MM.1S (cell line): Measurements from ENCODE around the gene FAU.

Source experiments
- DNase-seq: peaks from one replicate; pipeline ENCODE4 v3.0.0-alpha.2; 2015
- H2AFZ ChIP-seq: fragments of 300-600 bp; sonication (generic); 2 replicates; pipeline ENCODE4 v1.6.0; 2016; ENCODE audit warnings: antibody characterized with exemption, low read length
- H3F3A ChIP-seq: fragments of 300-600 bp; sonication (generic); 2 replicates; pipeline ENCODE4 v1.6.1; 2016; ENCODE audit warnings: mild to moderate bottlenecking, antibody characterized with exemption, low read length, moderate library complexity, mixed read lengths; ENCODE audit not compliant: insufficient read depth
- H3K27ac ChIP-seq: fragments of 300-600 bp; sonication (generic); 2 replicates; pipeline ENCODE4 v1.5.1; 2016; ENCODE audit warnings: mild to moderate bottlenecking, low read length
- H3K27me3 ChIP-seq: fragments of 300-600 bp; sonication (generic); replicated peaks from 2 replicates; pipeline ENCODE4 v1.6.0; 2016; ENCODE audit warnings: low read length; ENCODE audit not compliant: insufficient read depth
- H3K36me3 ChIP-seq: fragments of 300-600 bp; sonication (generic); replicated peaks from 2 replicates; pipeline ENCODE4 v1.6.1; 2016; ENCODE audit warnings: mild to moderate bottlenecking, low read length, mixed read lengths; ENCODE audit not compliant: insufficient read depth
- H3K4me1 ChIP-seq: fragments of 300-600 bp; sonication (generic); 2 replicates; pipeline ENCODE4 v1.6.1; 2016; ENCODE audit warnings: low read length, mixed read lengths
- H3K4me2 ChIP-seq: fragments of 300-600 bp; sonication (generic); 2 replicates; pipeline ENCODE4 v1.6.0; 2016; ENCODE audit warnings: low read depth, low read length
- H3K4me3 ChIP-seq: fragments of 300-600 bp; sonication (generic); 2 replicates; pipeline ENCODE4 v1.5.1; 2016; ENCODE audit warnings: low read length, mixed read lengths
- H3K79me2 ChIP-seq: fragments of 300-600 bp; sonication (generic); 2 replicates; pipeline ENCODE4 v1.6.1; 2016; ENCODE audit warnings: mixed run types, low read length, mixed read lengths
- H3K9ac ChIP-seq: fragments of 300-600 bp; sonication (generic); 2 replicates; pipeline ENCODE4 v1.6.1; 2016; ENCODE audit warnings: low read length, mixed read lengths
- H3K9me2 ChIP-seq: fragments of 300-600 bp; sonication (generic); replicated peaks from 2 replicates; pipeline ENCODE4 v1.6.1; 2016; ENCODE audit warnings: mild to moderate bottlenecking, low read length, mixed read lengths; ENCODE audit not compliant: insufficient read depth
- H3K9me3 ChIP-seq: fragments of 300-600 bp; sonication (generic); replicated peaks from 2 replicates; pipeline ENCODE4 v1.6.1; 2016; ENCODE audit warnings: mild to moderate bottlenecking, low read length, mixed read lengths; ENCODE audit not compliant: insufficient read depth
- H4K20me1 ChIP-seq: fragments of 300-600 bp; sonication (generic); 2 replicates; pipeline ENCODE4 v1.6.1; 2016; ENCODE audit warnings: mild to moderate bottlenecking, low read length, moderate library complexity, mixed read lengths; ENCODE audit not compliant: insufficient read depth
- EZH2 ChIP-seq: fragments of 300-600 bp; sonication (generic); optimal IDR thresholded peaks from 2 replicates; pipeline ENCODE3; 2017; ENCODE audit warnings: low read depth, mild to moderate bottlenecking, antibody characterized with exemption, low read length, mixed read lengths
- EZH2phosphoT487 ChIP-seq: fragments of 300-600 bp; sonication (generic); IDR thresholded peaks from 2 replicates; pipeline ENCODE4 v1.6.1; 2018; ENCODE audit warnings: antibody characterized with exemption, low read length
- TF ChIP-seq, protein P1 (sequence below): fragments of 300-600 bp; sonication (generic); IDR thresholded peaks from 2 replicates; pipeline ENCODE4 v1.5.1; 2016; ENCODE audit warnings: antibody characterized with exemption, low read length, mixed read lengths

The FAU gene

DNA sequence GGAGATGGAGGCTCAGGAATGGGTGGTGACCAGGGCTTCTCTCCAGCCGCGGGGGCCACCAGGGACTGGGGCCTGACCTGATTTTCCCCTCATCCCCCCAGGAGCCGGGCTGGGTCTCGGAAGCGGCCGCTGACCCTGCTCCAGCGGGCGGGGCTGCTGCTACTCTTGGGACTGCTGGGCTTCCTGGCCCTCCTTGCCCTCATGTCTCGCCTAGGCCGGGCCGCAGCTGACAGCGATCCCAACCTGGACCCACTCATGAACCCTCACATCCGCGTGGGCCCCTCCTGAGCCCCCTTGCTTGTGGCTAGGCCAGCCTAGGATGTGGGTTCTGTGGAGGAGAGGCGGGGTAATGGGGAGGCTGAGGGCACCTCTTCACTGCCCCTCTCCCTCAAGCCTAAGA is 34.1 kb downstream of the FAU start:
- H3K27me3 ChIP-seq: no peaks in the 10 kb centered on the region
- H3K9me2 ChIP-seq: no peaks in the 10 kb centered on the region
- no peak for DNase-seq
- H3K36me3 ChIP-seq: no peaks in the 10 kb centered on the region; the same call in 1 of the 2 replicates
- peak overlapping the region; percentile 79; the same call in 1 of the 2 replicates for H3K4me2 ChIP-seq
- TF ChIP-seq EZH2phosphoT487: no peak
- TF ChIP-seq EZH2: no peak
- TF ChIP-seq, protein P1, sequence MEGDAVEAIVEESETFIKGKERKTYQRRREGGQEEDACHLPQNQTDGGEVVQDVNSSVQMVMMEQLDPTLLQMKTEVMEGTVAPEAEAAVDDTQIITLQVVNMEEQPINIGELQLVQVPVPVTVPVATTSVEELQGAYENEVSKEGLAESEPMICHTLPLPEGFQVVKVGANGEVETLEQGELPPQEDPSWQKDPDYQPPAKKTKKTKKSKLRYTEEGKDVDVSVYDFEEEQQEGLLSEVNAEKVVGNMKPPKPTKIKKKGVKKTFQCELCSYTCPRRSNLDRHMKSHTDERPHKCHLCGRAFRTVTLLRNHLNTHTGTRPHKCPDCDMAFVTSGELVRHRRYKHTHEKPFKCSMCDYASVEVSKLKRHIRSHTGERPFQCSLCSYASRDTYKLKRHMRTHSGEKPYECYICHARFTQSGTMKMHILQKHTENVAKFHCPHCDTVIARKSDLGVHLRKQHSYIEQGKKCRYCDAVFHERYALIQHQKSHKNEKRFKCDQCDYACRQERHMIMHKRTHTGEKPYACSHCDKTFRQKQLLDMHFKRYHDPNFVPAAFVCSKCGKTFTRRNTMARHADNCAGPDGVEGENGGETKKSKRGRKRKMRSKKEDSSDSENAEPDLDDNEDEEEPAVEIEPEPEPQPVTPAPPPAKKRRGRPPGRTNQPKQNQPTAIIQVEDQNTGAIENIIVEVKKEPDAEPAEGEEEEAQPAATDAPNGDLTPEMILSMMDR: no peak
- H3K4me1 ChIP-seq: peaks cover 55% of the 10 kb centered on the region
- H4K20me1 ChIP-seq: no peaks in the 10 kb centered on the region
- H3F3A ChIP-seq: peaks cover 44% of the 10 kb centered on the region
- peaks cover 50% of the 10 kb centered on the region for H3K79me2 ChIP-seq
- H2AFZ ChIP-seq: no peak overlapping the region
- peak overlapping the region; percentile 87; the same call in 1 of the 2 replicates for H3K27ac ChIP-seq
- peak overlapping the region; percentile 43; the same call in 1 of the 2 replicates for H3K9ac ChIP-seq
- no peak overlapping the region for H3K4me3 ChIP-seq
- no peaks in the 10 kb centered on the region for H3K9me3 ChIP-seq

DNA sequence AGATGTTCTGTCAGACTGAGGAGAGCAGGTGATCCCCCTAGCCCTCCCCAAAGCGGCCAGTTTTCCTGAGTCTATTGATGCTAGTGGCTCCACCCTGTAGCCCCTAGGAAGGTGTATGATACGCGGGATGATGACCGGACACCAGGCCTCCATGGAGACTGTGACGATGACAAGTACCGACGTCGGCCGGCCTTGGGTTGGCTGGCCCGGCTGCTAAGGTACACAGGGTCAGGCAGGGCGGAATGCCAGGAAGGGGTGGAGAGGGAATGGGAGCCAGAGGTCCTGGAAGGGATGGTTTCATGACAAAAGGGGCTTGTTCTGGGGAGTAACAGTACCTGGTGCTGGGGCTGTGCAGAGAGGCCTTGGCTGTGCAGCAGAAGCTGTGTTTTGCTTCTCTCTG is 34.7 kb downstream of the FAU start:
- no peak overlapping the region for H3K4me2 ChIP-seq
- DNase-seq: no peak
- H3K79me2 ChIP-seq: peaks cover 56% of the 10 kb centered on the region
- H3K9me3 ChIP-seq: no peaks in the 10 kb centered on the region
- peak overlapping the region; percentile 87; the same call in 1 of the 2 replicates for H3K27ac ChIP-seq
- H3K9ac ChIP-seq: no peak overlapping the region
- peaks cover 59% of the 10 kb centered on the region for H3K4me1 ChIP-seq
- H3K27me3 ChIP-seq: no peaks in the 10 kb centered on the region
- no peaks in the 10 kb centered on the region for H3K9me2 ChIP-seq
- H4K20me1 ChIP-seq: no peaks in the 10 kb centered on the region
- H3K36me3 ChIP-seq: no peaks in the 10 kb centered on the region; the same call in 1 of the 2 replicates
- H3K4me3 ChIP-seq: no peak overlapping the region
- no peak overlapping the region for H2AFZ ChIP-seq
- TF ChIP-seq EZH2 (no peak), EZH2phosphoT487 (no peak)
- TF ChIP-seq, protein P1: no peak
- H3F3A ChIP-seq: peaks cover 43% of the 10 kb centered on the region

DNA sequence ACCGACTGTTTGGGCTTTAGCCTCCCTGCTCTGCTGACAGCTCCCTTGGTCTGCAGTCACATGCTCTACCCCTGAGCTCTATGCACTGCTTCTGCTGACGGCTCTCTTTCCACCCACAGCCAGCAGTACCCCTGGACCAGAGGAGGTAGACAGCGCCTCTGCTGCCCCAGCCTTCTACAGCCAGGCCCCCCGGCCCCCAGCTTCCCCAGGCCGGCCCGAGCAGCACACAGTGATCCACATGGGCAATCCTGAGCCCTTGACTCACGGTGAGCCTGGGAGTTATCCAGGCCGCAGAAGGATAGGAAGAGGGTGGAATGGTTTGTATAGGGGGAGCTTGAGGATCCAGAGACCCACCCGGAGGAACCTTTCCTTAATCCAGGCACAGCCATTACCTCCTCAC is 35.1 kb downstream of the FAU start:
- no peaks in the 10 kb centered on the region for H4K20me1 ChIP-seq
- no peak overlapping the region for H3K9ac ChIP-seq
- TF ChIP-seq, protein P1: no peak
- no peak for TF ChIP-seq EZH2
- TF ChIP-seq EZH2phosphoT487: no peak

More for the DNA sequence above, 35.1 kb downstream of the FAU start:
- H3K4me2 ChIP-seq: no peak overlapping the region
- no peaks in the 10 kb centered on the region for H3K9me3 ChIP-seq
- H3K27me3 ChIP-seq: no peaks in the 10 kb centered on the region
- H3K79me2 ChIP-seq: peaks cover 60% of the 10 kb centered on the region
- no peak overlapping the region for H3K4me3 ChIP-seq
- DNase-seq: no peak
- peak overlapping the region; percentile 87; the same call in 1 of the 2 replicates for H3K27ac ChIP-seq
- no peaks in the 10 kb centered on the region; the same call in 1 of the 2 replicates for H3K36me3 ChIP-seq
- H2AFZ ChIP-seq: no peak overlapping the region
- peaks cover 40% of the 10 kb centered on the region for H3F3A ChIP-seq
- H3K9me2 ChIP-seq: no peaks in the 10 kb centered on the region
- peaks cover 63% of the 10 kb centered on the region for H3K4me1 ChIP-seq
